IMR-90 (cell line): ENCODE measurements around the gene ERC2. TPM values are rescaled to one million over a fixed set of nuclear protein-coding genes. Genes with fewer than 3 reads are reported as not detected.

Source experiments
- ATAC-seq: fragments of 200-7000 bp; cut with Tn5 transposase; 2 replicates; pipeline ENCODE4 v1.9.1; 2020; ENCODE audit warnings: low read depth, mild to moderate bottlenecking, moderate library complexity
- BruUV-seq: library from RNA; stranded (reverse); fragments of 400-500 nt; replicated peaks from 2 replicates; lab custom pipeline; 2021; lab: Mats Ljungman, UMichigan
- CTCF ChIA-PET: fragments of 300-600 bp; formaldehyde crosslinking; extraction: SDS; loops from one replicate; lab custom pipeline; 2021; ENCODE audit warnings: antibody characterized with exemption; lab: Yijun Ruan, JAX
- POLR2A ChIA-PET: fragments of 300-600 bp; sonication (Branson Sonifier 250); formaldehyde crosslinking; loops from one replicate; lab custom pipeline; 2022; ENCODE audit warnings: antibody characterized with exemption; ENCODE audit not compliant: unreplicated experiment; lab: Charles Lee
- DNase-seq: peaks from one replicate; pipeline ENCODE4 v3.0.0; 2013
- H2AFZ ChIP-seq: replicated peaks from 2 replicates; pipeline ENCODE3; 2013; ENCODE audit warnings: low read length, mild to moderate bottlenecking; ENCODE audit not compliant: poor library complexity
- H2AK5ac ChIP-seq: 2 replicates; pipeline ENCODE4 v1.6.1; 2013; ENCODE audit warnings: low read depth, low read length, inconsistent platforms
- H2AK9ac ChIP-seq: replicated peaks from 2 replicates; pipeline ENCODE3; 2013; ENCODE audit warnings: mild to moderate bottlenecking, low read depth, low read length, moderate library complexity; ENCODE audit not compliant: poor library complexity
- H2BK120ac ChIP-seq: 2 replicates; pipeline ENCODE4 v1.6.1; 2013; ENCODE audit warnings: low read depth, low read length, inconsistent platforms
- H2BK15ac ChIP-seq: 3 replicates; pipeline ENCODE4 v1.6.1; 2013; ENCODE audit warnings: low read depth, low read length, inconsistent platforms
- H2BK20ac ChIP-seq: 2 replicates; pipeline ENCODE4 v1.6.1; 2013; ENCODE audit warnings: low read depth, mild to moderate bottlenecking, inconsistent platforms, low read length, moderate library complexity
- H2BK5ac ChIP-seq: 2 replicates; pipeline ENCODE4 v1.6.1; 2013; ENCODE audit warnings: mild to moderate bottlenecking, low read depth, low read length, inconsistent platforms; ENCODE audit not compliant: poor library complexity, severe bottlenecking
- H3K14ac ChIP-seq: replicated peaks from 2 replicates; pipeline ENCODE4 v1.6.1; 2013; ENCODE audit warnings: low read depth, low read length, inconsistent platforms
- H3K18ac ChIP-seq: 2 replicates; pipeline ENCODE4 v1.6.1; 2013; ENCODE audit warnings: low read depth, low read length, control low read depth
- H3K23ac ChIP-seq: 2 replicates; pipeline ENCODE4 v1.6.1; 2013; ENCODE audit warnings: low read depth, low read length, inconsistent platforms
- H3K27ac ChIP-seq: 2 replicates; pipeline ENCODE4 v1.5.1; 2013; ENCODE audit warnings: mild to moderate bottlenecking, control low read depth, low read length; ENCODE audit not compliant: insufficient read depth
- H3K27me3 ChIP-seq: 2 replicates; pipeline ENCODE4 v1.6.1; 2013; ENCODE audit warnings: low read length; ENCODE audit not compliant: control insufficient read depth, insufficient read depth
- H3K36me3 ChIP-seq: 2 replicates; pipeline ENCODE4 v1.6.1; 2013; ENCODE audit warnings: low read length, mixed read lengths; ENCODE audit not compliant: control insufficient read depth, insufficient read depth
- H3K4ac ChIP-seq: 2 replicates; pipeline ENCODE4 v1.6.1; 2013; ENCODE audit warnings: low read depth, low read length, inconsistent platforms
- H3K4me1 ChIP-seq: 2 replicates; pipeline ENCODE4 v1.6.1; 2013; ENCODE audit warnings: low read length, mixed read lengths; ENCODE audit not compliant: control insufficient read depth, insufficient read depth
- H3K4me2 ChIP-seq: 2 replicates; pipeline ENCODE4 v1.6.1; 2013; ENCODE audit warnings: low read depth, mild to moderate bottlenecking, control low read depth, low read length, moderate library complexity
- H3K4me3 ChIP-seq: 2 replicates; pipeline ENCODE4 v1.5.1; 2013; ENCODE audit warnings: low read depth, mild to moderate bottlenecking, control low read depth, low read length, moderate library complexity; ENCODE audit not compliant: insufficient read depth
- H3K56ac ChIP-seq: 2 replicates; pipeline ENCODE4 v1.6.1; 2013; ENCODE audit warnings: low read length, inconsistent platforms; ENCODE audit not compliant: insufficient read depth; ENCODE audit errors: extremely low read depth
- H3K79me1 ChIP-seq, 2 experiments: 2 replicates each; pipeline ENCODE4 v1.6.1; 2013; ENCODE audit warnings: low read length in 2 of 2, inconsistent platforms in 1 of 2, low read depth in 1 of 2
- H3K9ac ChIP-seq: 2 replicates; pipeline ENCODE4 v1.6.1; 2013; ENCODE audit warnings: low read depth, low read length, control low read depth
- H3K9me1 ChIP-seq: 2 replicates; pipeline ENCODE4 v1.6.1; 2013; ENCODE audit warnings: low read length, inconsistent platforms; ENCODE audit not compliant: insufficient read depth
- H3K9me3 ChIP-seq: 2 replicates; pipeline ENCODE4 v1.6.1; 2013; ENCODE audit warnings: low read length; ENCODE audit not compliant: control insufficient read depth, insufficient read depth
- H4K20me1 ChIP-seq: 2 replicates; pipeline ENCODE4 v1.6.1; 2013; ENCODE audit warnings: low read length, inconsistent platforms; ENCODE audit not compliant: insufficient read depth
- H4K5ac ChIP-seq: 2 replicates; pipeline ENCODE4 v1.6.1; 2013; ENCODE audit warnings: mild to moderate bottlenecking, low read depth, low read length, control low read depth
- H4K8ac ChIP-seq, 2 experiments: 2 replicates each; pipeline ENCODE4 v1.6.1; 2013; ENCODE audit warnings: low read depth in 2 of 2, low read length in 2 of 2, control low read depth in 1 of 2, inconsistent platforms in 1 of 2
- H4K91ac ChIP-seq: 2 replicates; pipeline ENCODE4 v1.6.1; 2013; ENCODE audit warnings: low read depth, low read length, inconsistent platforms; ENCODE audit not compliant: insufficient read depth
- BHLHE40 ChIP-seq: fragments of 150-350 bp; IDR thresholded peaks from 2 replicates; pipeline ENCODE4 v1.6.1; 2016; ENCODE audit warnings: mild to moderate bottlenecking, low read depth, low read length
- CEBPB ChIP-seq: IDR thresholded peaks from 2 replicates; pipeline ENCODE4 v1.6.1; 2012; ENCODE audit warnings: low read depth, low read length, improper control_type of control experiment
- ELK1 ChIP-seq: fragments of 150-350 bp; IDR thresholded peaks from 2 replicates; pipeline ENCODE4 v1.6.1; 2016; ENCODE audit warnings: low read depth, mild to moderate bottlenecking, low read length, moderate library complexity, borderline replicate concordance
- FOS ChIP-seq: fragments of 150-350 bp; IDR thresholded peaks from 2 replicates; pipeline ENCODE4 v1.6.1; 2016; ENCODE audit warnings: low read depth, low read length
- MAZ ChIP-seq: IDR thresholded peaks from 2 replicates; pipeline ENCODE4 v1.6.1; 2012; ENCODE audit warnings: low read depth, mild to moderate bottlenecking, low read length, improper control_type of control experiment, moderate library complexity, borderline replicate concordance
- RCOR1 ChIP-seq: IDR thresholded peaks from 2 replicates; pipeline ENCODE4 v1.6.1; 2012; ENCODE audit warnings: mild to moderate bottlenecking, low read length, improper control_type of control experiment; ENCODE audit not compliant: insufficient replicate concordance
- SMC3 ChIP-seq: fragments of 150-350 bp; IDR thresholded peaks from 2 replicates; pipeline ENCODE4 v1.6.1; 2016; ENCODE audit warnings: low read depth, mild to moderate bottlenecking, antibody characterized with exemption, low read length, moderate library complexity
- USF2 ChIP-seq: fragments of 150-350 bp; IDR thresholded peaks from 2 replicates; pipeline ENCODE4 v1.6.1; 2017; ENCODE audit warnings: mild to moderate bottlenecking, antibody characterized with exemption, low read length, low read depth
- WGBS, 2 experiments: methylation state at CpG; one replicate each; pipeline versions ENCODE4 v1.1.5 to v1.1.7; 2013; ENCODE audit warnings: missing lambda C conversion rate in 2 of 2; ENCODE audit not compliant: insufficient read length in 1 of 2; ENCODE audit errors: extremely low coverage in 2 of 2; 5-methylcytosine and 5-hydroxymethylcytosine counted together
- dilution Hi-C: fragments of 300-500 bp; cut with HindIII; formaldehyde crosslinking; loops from one replicate; pipeline ENCODE4 v1.14.3; 2018; ENCODE audit warnings: low sequenced_read_pairs; ENCODE audit not compliant: unreplicated experiment
- in situ Hi-C: fragments of 300-500 bp; cut with MboI; formaldehyde crosslinking; loops from 3 replicates; pipeline ENCODE4 v1.14.3; 2019; ENCODE audit warnings: low sequenced_read_pairs, inconsistent platforms, mixed read lengths
- intact Hi-C: fragments of 100-400 bp; cut with micrococcal nuclease; formaldehyde crosslinking; loops from 2 replicates; pipeline ENCODE4 v1.10.0; 2022
- polyA plus RNA-seq, 3 experiments: library from polyadenylated mRNA; depleted of rRNA; stranded (reverse); fragments of >200 nt; gene quantifications; 2 replicates each; pipeline ENCODE4 v1.2.3, GENCODE V29; 2012; ENCODE audit warnings: low replicate concordance in 1 of 3
- total RNA-seq: library from RNA; depleted of rRNA; stranded (reverse); fragments of >200 nt; gene quantifications from 2 replicates; pipeline ENCODE4 v1.2.3, GENCODE V29; 2012
- TF ChIP-seq, protein P1 (sequence below): conservative IDR thresholded peaks from 2 replicates; pipeline ENCODE4 v1.5.1; 2012; ENCODE audit warnings: mild to moderate bottlenecking, low read depth, low read length, improper control_type of control experiment

Gene ERC2
- total and polyA plus RNA-seq, 2 of the 4 experiments (the other 2 are of a cell fraction): 0.17 to 0.18 TPM

DNA sequence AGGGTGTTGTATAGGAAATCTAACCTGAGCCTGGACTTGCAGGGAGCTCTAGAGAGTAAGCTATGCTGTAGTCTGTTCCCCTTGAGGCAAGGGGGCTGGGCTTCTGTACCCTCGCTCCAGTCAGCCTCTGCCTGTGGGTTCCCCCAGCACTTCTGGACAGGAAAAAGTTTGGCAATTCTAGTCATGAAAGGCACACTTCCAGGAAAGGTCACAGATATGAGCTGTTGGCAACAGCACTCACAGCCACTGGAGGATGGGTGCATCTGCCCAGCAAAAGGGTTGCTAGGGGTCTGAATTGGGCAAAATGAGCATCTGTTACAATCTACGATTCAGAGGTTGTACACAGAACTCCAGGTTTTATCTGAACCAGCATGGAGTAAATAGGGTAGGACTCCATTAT lies 281.2 kb downstream of the ERC2 start:
- no peak overlapping the region for H3K9ac ChIP-seq
- CTCF ChIA-PET: no interaction called here

More for the DNA sequence above, 281.2 kb downstream of the ERC2 start:
- no peak overlapping the region for H2AK5ac ChIP-seq
- POLR2A ChIA-PET: no interaction called here
- H2AK9ac ChIP-seq: no peak overlapping the region
- no CpG with 5 or more reads among the region's 2 CpGs for WGBS, 2 experiments
- no peak overlapping the region for H3K14ac ChIP-seq
- H4K91ac ChIP-seq: no peak overlapping the region
- H3K79me1 ChIP-seq: no peaks in the 10 kb centered on the region
- no peak overlapping the region for H2BK15ac ChIP-seq
- H2BK120ac ChIP-seq: no peak overlapping the region
- TF ChIP-seq CEBPB (no peak), ELK1 (no peak), FOS (no peak), SMC3 (no peak), USF2 (no peak), RCOR1 (no peak), MAZ (no peak), BHLHE40 (no peak)
- TF ChIP-seq, protein P1, sequence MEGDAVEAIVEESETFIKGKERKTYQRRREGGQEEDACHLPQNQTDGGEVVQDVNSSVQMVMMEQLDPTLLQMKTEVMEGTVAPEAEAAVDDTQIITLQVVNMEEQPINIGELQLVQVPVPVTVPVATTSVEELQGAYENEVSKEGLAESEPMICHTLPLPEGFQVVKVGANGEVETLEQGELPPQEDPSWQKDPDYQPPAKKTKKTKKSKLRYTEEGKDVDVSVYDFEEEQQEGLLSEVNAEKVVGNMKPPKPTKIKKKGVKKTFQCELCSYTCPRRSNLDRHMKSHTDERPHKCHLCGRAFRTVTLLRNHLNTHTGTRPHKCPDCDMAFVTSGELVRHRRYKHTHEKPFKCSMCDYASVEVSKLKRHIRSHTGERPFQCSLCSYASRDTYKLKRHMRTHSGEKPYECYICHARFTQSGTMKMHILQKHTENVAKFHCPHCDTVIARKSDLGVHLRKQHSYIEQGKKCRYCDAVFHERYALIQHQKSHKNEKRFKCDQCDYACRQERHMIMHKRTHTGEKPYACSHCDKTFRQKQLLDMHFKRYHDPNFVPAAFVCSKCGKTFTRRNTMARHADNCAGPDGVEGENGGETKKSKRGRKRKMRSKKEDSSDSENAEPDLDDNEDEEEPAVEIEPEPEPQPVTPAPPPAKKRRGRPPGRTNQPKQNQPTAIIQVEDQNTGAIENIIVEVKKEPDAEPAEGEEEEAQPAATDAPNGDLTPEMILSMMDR: no peak
- H2AFZ ChIP-seq: no peak overlapping the region
- no peak overlapping the region for H3K18ac ChIP-seq
- no peaks in the 10 kb centered on the region for H3K27me3 ChIP-seq
- no peak overlapping the region for H3K4ac ChIP-seq
- no peak overlapping the region for H3K23ac ChIP-seq
- no peak overlapping the region for H3K27ac ChIP-seq
- H3K56ac ChIP-seq: no peak overlapping the region
- H2BK5ac ChIP-seq: no peak overlapping the region
- no peak overlapping the region for H4K5ac ChIP-seq
- H4K8ac ChIP-seq: no peak overlapping the region
- H3K4me1 ChIP-seq: no peaks in the 10 kb centered on the region
- H2BK20ac ChIP-seq: no peak overlapping the region
- H3K36me3 ChIP-seq: no peaks in the 10 kb centered on the region
- H3K9me1 ChIP-seq: no peaks in the 10 kb centered on the region
- H3K4me3 ChIP-seq: no peak overlapping the region
- BruUV-seq: no TSS peak
- no peaks in the 10 kb centered on the region for H3K9me3 ChIP-seq
- no peak overlapping the region for H3K4me2 ChIP-seq
- DNase-seq (no peak), ATAC-seq (no peak)
- in situ Hi-C loops (no loop called here), dilution Hi-C loops (no loop called here), intact Hi-C loops (no loop called here)
- no peaks in the 10 kb centered on the region for H4K20me1 ChIP-seq
